ENCODE measurements around the gene SNAI3.

DNA sequence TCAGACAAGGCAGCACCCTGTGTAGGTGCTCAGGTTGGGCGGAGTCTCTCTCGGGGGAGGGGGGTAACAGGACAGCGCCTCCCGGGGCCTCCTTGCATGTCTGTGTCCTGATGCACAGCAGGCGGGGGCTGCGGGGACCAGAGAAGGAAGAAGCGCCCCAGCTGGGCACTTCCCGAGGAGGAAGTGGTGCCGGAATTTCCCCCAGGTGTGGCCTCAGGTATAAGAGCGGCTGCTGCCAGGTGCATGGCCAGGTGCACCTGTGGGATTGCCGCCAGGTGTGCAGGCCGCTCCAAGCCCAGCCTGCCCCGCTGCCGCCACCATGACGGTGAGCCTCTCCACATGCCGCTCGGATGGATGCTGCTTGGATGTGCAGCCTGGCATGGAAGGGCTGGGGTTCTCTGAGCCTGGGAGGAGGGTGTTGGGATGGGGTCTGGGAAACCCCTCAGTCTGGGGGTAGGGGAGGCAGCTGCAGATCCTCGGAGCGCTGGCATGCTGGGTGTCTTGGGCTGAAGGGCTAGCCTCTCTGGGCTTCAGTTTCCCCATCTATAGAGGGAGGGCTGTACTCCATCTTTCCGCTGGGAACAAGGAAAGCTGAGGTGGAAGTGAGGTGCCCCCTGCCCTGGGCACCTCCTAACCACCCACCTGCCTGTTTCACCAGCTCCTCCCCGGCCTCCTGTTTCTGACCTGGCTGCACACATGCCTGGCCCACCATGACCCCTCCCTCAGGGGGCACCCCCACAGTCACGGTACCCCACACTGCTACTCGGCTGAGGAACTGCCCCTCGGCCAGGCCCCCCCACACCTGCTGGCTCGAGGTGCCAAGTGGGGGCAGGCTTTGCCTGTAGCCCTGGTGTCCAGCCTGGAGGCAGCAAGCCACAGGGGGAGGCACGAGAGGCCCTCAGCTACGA, 47.7 kb downstream of the SNAI3 start, which contains the start of gene IL17C:
- TF ChIP-seq RAD21 (IDR thresholded peaks at IDR 0.05; ENCODE audit: low read length), result no peak
- TF ChIP-seq POLR2A (IDR thresholded peaks at IDR 0.05; ENCODE audit: low read depth, low read length), result no peak
- TF ChIP-seq, protein P1, sequence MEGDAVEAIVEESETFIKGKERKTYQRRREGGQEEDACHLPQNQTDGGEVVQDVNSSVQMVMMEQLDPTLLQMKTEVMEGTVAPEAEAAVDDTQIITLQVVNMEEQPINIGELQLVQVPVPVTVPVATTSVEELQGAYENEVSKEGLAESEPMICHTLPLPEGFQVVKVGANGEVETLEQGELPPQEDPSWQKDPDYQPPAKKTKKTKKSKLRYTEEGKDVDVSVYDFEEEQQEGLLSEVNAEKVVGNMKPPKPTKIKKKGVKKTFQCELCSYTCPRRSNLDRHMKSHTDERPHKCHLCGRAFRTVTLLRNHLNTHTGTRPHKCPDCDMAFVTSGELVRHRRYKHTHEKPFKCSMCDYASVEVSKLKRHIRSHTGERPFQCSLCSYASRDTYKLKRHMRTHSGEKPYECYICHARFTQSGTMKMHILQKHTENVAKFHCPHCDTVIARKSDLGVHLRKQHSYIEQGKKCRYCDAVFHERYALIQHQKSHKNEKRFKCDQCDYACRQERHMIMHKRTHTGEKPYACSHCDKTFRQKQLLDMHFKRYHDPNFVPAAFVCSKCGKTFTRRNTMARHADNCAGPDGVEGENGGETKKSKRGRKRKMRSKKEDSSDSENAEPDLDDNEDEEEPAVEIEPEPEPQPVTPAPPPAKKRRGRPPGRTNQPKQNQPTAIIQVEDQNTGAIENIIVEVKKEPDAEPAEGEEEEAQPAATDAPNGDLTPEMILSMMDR (conservative IDR thresholded peaks at IDR 0.05; ENCODE audit: low read depth, low read length), result no peak
- TF ChIP-seq, protein P2, sequence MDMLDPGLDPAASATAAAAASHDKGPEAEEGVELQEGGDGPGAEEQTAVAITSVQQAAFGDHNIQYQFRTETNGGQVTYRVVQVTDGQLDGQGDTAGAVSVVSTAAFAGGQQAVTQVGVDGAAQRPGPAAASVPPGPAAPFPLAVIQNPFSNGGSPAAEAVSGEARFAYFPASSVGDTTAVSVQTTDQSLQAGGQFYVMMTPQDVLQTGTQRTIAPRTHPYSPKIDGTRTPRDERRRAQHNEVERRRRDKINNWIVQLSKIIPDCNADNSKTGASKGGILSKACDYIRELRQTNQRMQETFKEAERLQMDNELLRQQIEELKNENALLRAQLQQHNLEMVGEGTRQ (IDR thresholded peaks at IDR 0.05; ENCODE audit: low read depth, low read length), result no peak
- no peak for TF ChIP-seq SMC3 (IDR thresholded peaks at IDR 0.05; ENCODE audit: low read depth, low read length)
- TF ChIP-seq, protein P3, sequence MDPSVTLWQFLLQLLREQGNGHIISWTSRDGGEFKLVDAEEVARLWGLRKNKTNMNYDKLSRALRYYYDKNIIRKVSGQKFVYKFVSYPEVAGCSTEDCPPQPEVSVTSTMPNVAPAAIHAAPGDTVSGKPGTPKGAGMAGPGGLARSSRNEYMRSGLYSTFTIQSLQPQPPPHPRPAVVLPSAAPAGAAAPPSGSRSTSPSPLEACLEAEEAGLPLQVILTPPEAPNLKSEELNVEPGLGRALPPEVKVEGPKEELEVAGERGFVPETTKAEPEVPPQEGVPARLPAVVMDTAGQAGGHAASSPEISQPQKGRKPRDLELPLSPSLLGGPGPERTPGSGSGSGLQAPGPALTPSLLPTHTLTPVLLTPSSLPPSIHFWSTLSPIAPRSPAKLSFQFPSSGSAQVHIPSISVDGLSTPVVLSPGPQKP (IDR thresholded peaks at IDR 0.05; ENCODE audit: borderline replicate concordance, low read depth, low read length), result no peak
- TF ChIP-seq FOS (IDR thresholded peaks at IDR 0.05; ENCODE audit: low read depth, low read length), result no peak

All from IMR-90 (cell line).